ENCODE results near the gene TMEM87A.

GRCh38 chr15:42207674-42208579 is 65.3 kb downstream of the TMEM87A start, which contains the start of gene VPS39:
- no peak for TF ChIP-seq EZH2 (optimal IDR thresholded peaks at IDR 0.05; ENCODE audit: low read depth, low read length)
- no peak for TF ChIP-seq CTCF (IDR thresholded peaks at IDR 0.05; ENCODE audit: low read length)

Data from MM.1S (cell line).